HEK293T (cell line): ENCODE data around the gene EXD1.
"Not testable (repeated sequence)": the region's sequence is repeated elsewhere in the genome, so short reads cannot be mapped to it uniquely, and the experiment has no call there.

Experiments
- CTCF ChIA-PET: fragments of 350-600 bp; formaldehyde crosslinking; extraction: SDS; loops from one replicate; lab custom pipeline; 2021; ENCODE audit warnings: antibody characterized with exemption, inconsistent platforms; lab: Yijun Ruan, JAX
- POLR2A ChIA-PET: fragments of 350-600 bp; formaldehyde crosslinking; extraction: SDS; loops from one replicate; lab custom pipeline; 2020; ENCODE audit warnings: antibody characterized with exemption, inconsistent platforms; lab: Yijun Ruan, JAX
- DNase-seq: peaks from one replicate; pipeline ENCODE4 v3.0.0; 2012; ENCODE audit warnings: mixed read lengths; ENCODE audit errors: extremely low spot score
- ARNT ChIP-seq: fragments of 450-650 bp; IDR thresholded peaks from 2 replicates; pipeline ENCODE4 v1.6.1; 2017; ENCODE audit warnings: mild to moderate bottlenecking
- BHLHE40 ChIP-seq: fragments of 450-650 bp; IDR thresholded peaks from 2 replicates; pipeline ENCODE4 v1.6.1; 2016; ENCODE audit warnings: mild to moderate bottlenecking, moderate library complexity, borderline replicate concordance
- CTBP1 ChIP-seq: fragments of 450-650 bp; IDR thresholded peaks from 2 replicates; pipeline ENCODE4 v1.6.1; 2016; ENCODE audit warnings: borderline replicate concordance
- ELF4 ChIP-seq: fragments of 450-650 bp; IDR thresholded peaks from 2 replicates; pipeline ENCODE4 v1.6.1; 2017; ENCODE audit warnings: antibody characterized with exemption
- FOXA1 ChIP-seq: fragments of 450-650 bp; IDR thresholded peaks from 2 replicates; pipeline ENCODE4 v1.6.1; 2016; ENCODE audit warnings: mild to moderate bottlenecking
- FOXK2 ChIP-seq: fragments of 450-650 bp; IDR thresholded peaks from 2 replicates; pipeline ENCODE4 v1.6.1; 2016; ENCODE audit warnings: mild to moderate bottlenecking
- FOXM1 ChIP-seq: fragments of 450-650 bp; IDR thresholded peaks from 2 replicates; pipeline ENCODE4 v1.6.1; 2017; ENCODE audit warnings: mild to moderate bottlenecking, borderline replicate concordance
- HDGF ChIP-seq: fragments of 450-650 bp; IDR thresholded peaks from 2 replicates; pipeline ENCODE4 v1.6.1; 2017; ENCODE audit warnings: antibody characterized with exemption, borderline replicate concordance
- L3MBTL2 ChIP-seq: fragments of 450-650 bp; conservative IDR thresholded peaks from 2 replicates; pipeline ENCODE4 v1.6.1; 2016; ENCODE audit warnings: mild to moderate bottlenecking
- LEF1 ChIP-seq: fragments of 450-650 bp; IDR thresholded peaks from 2 replicates; pipeline ENCODE4 v1.6.1; 2017; ENCODE audit warnings: mild to moderate bottlenecking, borderline replicate concordance
- NFRKB ChIP-seq: fragments of 450-650 bp; IDR thresholded peaks from 2 replicates; pipeline ENCODE4 v1.6.1; 2016; ENCODE audit warnings: mild to moderate bottlenecking, moderate library complexity
- SP1 ChIP-seq: fragments of 450-650 bp; IDR thresholded peaks from 2 replicates; pipeline ENCODE4 v1.6.1; 2017
- SUZ12 ChIP-seq: fragments of 450-650 bp; IDR thresholded peaks from 2 replicates; pipeline ENCODE4 v1.6.1; 2016; ENCODE audit warnings: mild to moderate bottlenecking
- TARDBP ChIP-seq: fragments of 450-650 bp; IDR thresholded peaks from 2 replicates; pipeline ENCODE4 v1.6.1; 2016
- ZNF384 ChIP-seq: fragments of 450-650 bp; IDR thresholded peaks from 2 replicates; pipeline ENCODE4 v1.6.1; 2016
- TF ChIP-seq, protein P1 (sequence below): fragments of 450-650 bp; IDR thresholded peaks from 2 replicates; pipeline ENCODE4 v1.6.1; 2016

Gene EXD1

DNA sequence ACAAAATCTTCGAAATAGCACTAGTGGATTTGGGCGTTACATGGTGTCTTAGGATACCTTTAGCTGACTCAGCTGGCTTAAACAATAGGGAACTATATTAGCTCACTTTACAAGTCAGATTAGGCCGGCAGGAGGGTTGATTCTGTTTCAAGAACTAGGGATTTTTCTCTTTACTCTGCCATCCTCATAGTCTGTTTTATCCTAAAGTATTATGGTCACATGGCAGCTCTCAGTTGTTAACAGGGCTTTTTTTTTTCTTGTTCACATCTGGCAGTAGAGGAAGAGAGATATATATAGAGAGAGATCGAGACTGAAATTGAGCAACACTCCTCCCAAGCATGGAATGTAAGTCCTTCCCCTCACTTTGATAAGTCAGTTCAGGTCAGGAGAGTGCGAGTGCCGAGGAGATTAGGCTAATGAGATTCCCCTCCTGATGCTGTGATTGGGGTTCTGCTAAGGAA lies 33.4 kb upstream of the EXD1 start:
- DNase-seq: no peak
- ChIA-PET POLR2A (no interaction called here), CTCF (no interaction called here)
- TF ChIP-seq ARNT: no peak
- no peak for TF ChIP-seq FOXM1
- TF ChIP-seq SUZ12: no peak
- TF ChIP-seq TARDBP: no peak
- no peak for TF ChIP-seq ZNF384
- no peak for TF ChIP-seq NFRKB
- TF ChIP-seq LEF1: no peak

DNA sequence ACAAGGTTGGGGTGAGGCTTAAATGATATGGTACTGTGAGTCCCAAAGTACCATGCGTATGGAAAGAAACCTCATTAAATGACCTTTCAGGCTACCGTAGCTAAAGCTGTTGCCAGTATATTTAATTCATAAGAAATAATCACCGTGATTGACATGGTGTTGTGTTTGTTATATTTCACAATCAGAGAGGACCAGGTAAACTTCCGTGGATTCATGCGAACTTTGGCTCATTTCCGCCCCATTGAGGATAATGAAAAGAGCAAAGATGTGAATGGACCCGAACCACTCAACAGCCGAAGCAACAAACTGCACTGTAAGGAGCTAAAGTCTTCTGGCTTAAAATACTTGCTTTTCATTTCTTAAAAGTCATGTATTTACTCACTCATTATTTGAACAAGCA lies 32.0 kb upstream of the EXD1 start:
- TF ChIP-seq ELF4 (no peak), LEF1 (no peak), FOXM1 (no peak), SP1 (no peak), SUZ12 (no peak), ZNF384 (no peak), CTBP1 (no peak), BHLHE40 (no peak), ARNT (no peak), NFRKB (no peak), FOXK2 (no peak), HDGF (no peak), TARDBP (no peak), FOXA1 (no peak), L3MBTL2 (no peak)
- TF ChIP-seq, protein P1, sequence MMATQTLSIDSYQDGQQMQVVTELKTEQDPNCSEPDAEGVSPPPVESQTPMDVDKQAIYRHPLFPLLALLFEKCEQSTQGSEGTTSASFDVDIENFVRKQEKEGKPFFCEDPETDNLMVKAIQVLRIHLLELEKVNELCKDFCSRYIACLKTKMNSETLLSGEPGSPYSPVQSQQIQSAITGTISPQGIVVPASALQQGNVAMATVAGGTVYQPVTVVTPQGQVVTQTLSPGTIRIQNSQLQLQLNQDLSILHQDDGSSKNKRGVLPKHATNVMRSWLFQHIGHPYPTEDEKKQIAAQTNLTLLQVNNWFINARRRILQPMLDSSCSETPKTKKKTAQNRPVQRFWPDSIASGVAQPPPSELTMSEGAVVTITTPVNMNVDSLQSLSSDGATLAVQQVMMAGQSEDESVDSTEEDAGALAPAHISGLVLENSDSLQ: no peak
- no peak for DNase-seq
- CTCF ChIA-PET: no interaction called here
- POLR2A ChIA-PET: no interaction called here

DNA sequence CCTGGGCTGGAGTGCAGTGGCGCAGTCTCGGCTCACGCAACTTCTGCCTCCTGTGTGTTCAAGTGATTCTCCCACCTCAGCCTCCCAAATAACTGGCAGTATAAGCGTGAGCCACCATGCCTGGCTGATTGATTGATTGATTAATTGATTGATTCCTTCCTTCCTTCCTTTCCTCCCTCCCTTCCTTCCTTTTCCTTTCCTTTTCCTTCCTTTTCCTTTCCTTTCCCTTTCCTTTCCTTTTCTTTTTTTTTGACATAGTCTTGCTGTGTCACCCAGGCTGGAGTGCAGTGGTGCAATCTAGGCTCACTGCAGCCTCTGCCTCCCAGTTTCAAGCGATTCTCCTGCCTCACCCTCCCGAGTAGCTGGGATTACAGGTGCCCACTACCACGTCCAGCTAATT lies 30.4 kb upstream of the EXD1 start:
- POLR2A ChIA-PET, CTCF ChIA-PET, DNase-seq: not testable (repeated sequence)
- TF ChIP-seq, protein P1: 0 out of 2 replicates have a peak, but pooled peaks have one; percentile 7

DNA sequence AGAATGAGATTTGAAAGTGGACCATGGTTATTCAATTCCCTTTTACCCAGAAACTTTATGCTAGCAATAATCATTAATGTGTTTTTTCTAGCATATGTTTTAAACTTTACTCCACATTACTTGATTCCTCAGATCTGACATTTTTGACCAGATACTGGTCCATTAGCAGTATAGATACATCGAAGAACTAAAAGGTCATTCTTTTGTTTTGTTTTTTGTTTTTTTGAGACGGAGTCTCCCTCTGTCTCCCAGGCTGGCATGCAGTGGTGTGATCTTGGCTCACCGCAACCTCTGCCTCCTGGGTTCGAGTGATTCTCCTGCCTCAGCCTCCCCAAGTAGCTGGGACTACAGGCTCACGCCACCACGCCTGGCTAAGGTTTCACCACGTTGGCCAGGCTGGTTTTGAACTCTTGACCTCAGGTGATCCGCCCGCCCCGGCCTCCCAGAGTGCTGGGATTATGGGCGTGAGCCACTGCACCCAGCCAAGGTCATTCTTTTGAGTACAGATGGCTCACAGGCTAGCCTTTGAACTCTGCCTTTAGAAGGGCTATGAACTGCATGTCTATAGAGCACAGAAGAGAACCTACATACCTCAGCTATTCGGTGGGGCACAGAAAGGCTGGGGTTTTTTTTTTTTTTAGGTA lies 29.1 kb upstream of the EXD1 start:
- CTCF ChIA-PET: interaction anchor here (0.7 kb wide), 1 partner anchor 400 kb away, joined by 4 read pairs; no protein-coding TSS in a partner anchor
- POLR2A ChIA-PET: no interaction called here
- DNase-seq: no peak
- TF ChIP-seq HDGF (no peak), LEF1 (no peak), ARNT (no peak), ZNF384 (no peak), NFRKB (no peak), TARDBP (no peak), FOXK2 (no peak), CTBP1 (no peak), ELF4 (no peak)

DNA sequence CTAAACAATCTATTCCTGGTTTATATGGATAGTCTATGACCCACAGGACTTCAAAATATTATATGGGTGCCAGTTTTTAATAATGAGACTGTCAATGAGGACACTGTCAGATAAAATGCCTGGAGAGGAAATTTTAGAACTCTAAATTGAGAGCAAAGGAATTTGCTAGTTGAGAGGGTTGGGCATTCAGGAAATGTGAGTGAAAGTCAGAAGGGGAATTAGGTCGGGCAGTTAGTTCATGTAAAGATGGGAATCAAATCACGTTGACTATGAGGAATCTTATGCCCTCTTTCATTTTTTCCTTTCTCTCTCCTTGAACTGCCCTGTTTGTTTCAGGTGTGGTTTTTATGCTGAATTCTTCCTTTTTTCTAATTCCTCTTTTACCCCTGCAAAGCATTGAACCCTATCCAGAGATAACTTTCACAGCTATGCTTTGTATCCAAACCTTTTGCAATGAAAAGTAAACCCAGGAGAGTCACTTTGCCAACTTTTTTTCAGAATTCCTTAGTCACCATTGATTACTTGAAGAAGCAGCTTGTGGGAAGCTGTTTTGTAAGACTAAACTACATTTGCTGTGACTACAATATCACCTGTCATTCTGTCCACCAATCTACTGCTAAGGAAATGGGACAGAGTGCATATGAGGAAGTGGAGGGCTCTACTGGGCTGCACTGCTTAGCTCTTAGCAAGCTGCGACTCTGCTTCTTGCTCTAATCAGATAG lies 28.4 kb upstream of the EXD1 start:
- DNase-seq: no peak
- TF ChIP-seq ZNF384: no peak
- no peak for TF ChIP-seq FOXM1
- no peak for TF ChIP-seq LEF1
- TF ChIP-seq NFRKB: no peak
- no peak for TF ChIP-seq BHLHE40
- TF ChIP-seq SP1: no peak
- no peak for TF ChIP-seq HDGF
- TF ChIP-seq TARDBP: no peak
- TF ChIP-seq, protein P1: no peak
- no peak for TF ChIP-seq FOXA1
- no peak for TF ChIP-seq FOXK2
- no peak for TF ChIP-seq ELF4
- TF ChIP-seq L3MBTL2: no peak
- no peak for TF ChIP-seq SUZ12
- TF ChIP-seq CTBP1: no peak
- no peak for TF ChIP-seq ARNT
- ChIA-PET CTCF (no interaction called here), POLR2A (no interaction called here)

DNA sequence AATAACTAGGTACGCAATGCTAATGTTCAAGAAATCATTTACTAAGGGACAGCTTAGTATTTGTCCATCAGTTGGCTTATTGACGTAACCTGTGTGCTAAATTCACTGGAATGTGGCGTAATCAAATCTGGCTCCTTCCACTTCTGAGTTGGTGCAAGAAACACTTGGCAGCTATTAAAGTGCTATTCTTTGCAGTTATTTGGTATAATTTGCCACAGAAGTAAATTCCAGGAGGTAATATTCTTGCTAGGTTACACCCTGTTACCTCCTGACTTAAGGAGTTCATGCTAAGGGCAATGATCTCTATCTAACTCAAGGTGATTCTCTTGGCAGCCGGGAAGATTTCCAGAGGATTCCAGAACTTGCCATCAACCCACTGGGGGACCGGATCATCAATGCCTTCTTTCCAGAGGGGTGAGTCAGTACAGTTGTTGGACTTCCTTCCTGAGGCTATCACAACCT lies 26.1 kb upstream of the EXD1 start:
- ChIA-PET POLR2A (no interaction called here), CTCF (no interaction called here)
- no peak for TF ChIP-seq NFRKB
- TF ChIP-seq SP1: no peak
- TF ChIP-seq FOXM1: no peak
- TF ChIP-seq, protein P1: no peak
- no peak for TF ChIP-seq TARDBP
- TF ChIP-seq L3MBTL2: no peak
- no peak for TF ChIP-seq LEF1
- TF ChIP-seq SUZ12: no peak
- TF ChIP-seq CTBP1: no peak
- no peak for TF ChIP-seq BHLHE40
- no peak for DNase-seq
